B cell (primary cell): ENCODE data around the gene WNT3A. TPM values are rescaled to one million over a fixed set of nuclear protein-coding genes. Genes with fewer than 3 reads are reported as not detected.

Experiments
- ATAC-seq: fragments of 200-7000 bp; cut with Tn5 transposase; one replicate; pipeline ENCODE4 v1.10.0; 2021; ENCODE audit warnings: low read depth, mild to moderate bottlenecking, moderate number of reproducible peaks, moderate library complexity
- CTCF ChIA-PET: fragments of 350-600 bp; sonication (Branson Sonifier 250); formaldehyde crosslinking; loops from one replicate; lab custom pipeline; 2021; ENCODE audit warnings: antibody characterized with exemption, inconsistent platforms; lab: Charles Lee
- POLR2A ChIA-PET: fragments of 350-600 bp; sonication (Branson Sonifier 250); formaldehyde crosslinking; loops from one replicate; lab custom pipeline; 2021; ENCODE audit warnings: antibody characterized with exemption; lab: Charles Lee
- DNase-seq: peaks from one replicate; pipeline ENCODE4 v3.0.0; 2013
- H2AFZ ChIP-seq: 2 replicates; pipeline ENCODE4 v1.6.1; 2012; ENCODE audit warnings: mild to moderate bottlenecking, low read depth, low read length; ENCODE audit not compliant: insufficient read depth, poor library complexity, severe bottlenecking
- H3K27ac ChIP-seq, 2 donors: 1 replicate in 1 of 2; 2 replicates in 1 of 2; pipeline ENCODE4 v1.5.1; 2012 to 2013; ENCODE audit warnings: low read length in 2 of 2, mild to moderate bottlenecking in 2 of 2, moderate library complexity in 1 of 2
- H3K27me3 ChIP-seq, 4 experiments: fragments of 200-600 bp in 1 of 4; sonication (generic) in 1 of 4; replicated peaks in 1 of 4; 1 replicate in 2 of 4; 2 replicates in 2 of 4; pipeline versions ENCODE4 v1.6.1 to v1.7.0; 2013 to 2016; ENCODE audit warnings: low read length in 3 of 4, mild to moderate bottlenecking in 2 of 4, mixed read lengths in 1 of 4, moderate library complexity in 1 of 4; ENCODE audit not compliant: insufficient read depth in 4 of 4, control insufficient read depth in 3 of 4; ENCODE audit errors: control extremely low read depth in 1 of 4
- H3K36me3 ChIP-seq, 2 experiments: replicated peaks in 1 of 2; 1 replicate in 1 of 2; 2 replicates in 1 of 2; pipeline versions ENCODE4 v1.6.1 to v1.7.1; 2013; ENCODE audit warnings: low read length in 1 of 2; ENCODE audit not compliant: insufficient read depth in 2 of 2, control insufficient read depth in 1 of 2; ENCODE audit errors: control extremely low read depth in 1 of 2, extremely low read depth in 1 of 2
- H3K4me1 ChIP-seq, 2 donors: fragments of 200-600 bp in 1 of 2; sonication (generic) in 1 of 2; 1 replicate in 1 of 2; 2 replicates in 1 of 2; pipeline versions ENCODE4 v1.5.1 to v1.6.1; 2013 to 2017; ENCODE audit warnings: low read length in 2 of 2; ENCODE audit not compliant: control insufficient read depth in 2 of 2, insufficient read depth in 2 of 2
- H3K4me2 ChIP-seq: replicated peaks from 2 replicates; pipeline ENCODE3; 2012; ENCODE audit warnings: mild to moderate bottlenecking, low read depth, low read length; ENCODE audit not compliant: poor library complexity, severe bottlenecking
- H3K4me3 ChIP-seq, 5 experiments: fragments of 200-600 bp in 1 of 5; sonication (generic) in 1 of 5; 1 replicate in 3 of 5; 2 replicates in 2 of 5; pipeline versions ENCODE4 v1.5.1 to v1.7.0; 2011 to 2016; ENCODE audit warnings: low read length in 4 of 5, mild to moderate bottlenecking in 4 of 5, low read depth in 2 of 5, control low read depth in 1 of 5, moderate library complexity in 1 of 5; ENCODE audit not compliant: insufficient read depth in 1 of 5; ENCODE audit errors: control extremely low read depth in 1 of 5, extremely low read depth in 1 of 5
- H3K79me2 ChIP-seq: fragments of 200-600 bp; sonication (generic); one replicate; pipeline ENCODE4 v1.6.0; 2016; ENCODE audit warnings: low read length; ENCODE audit not compliant: control insufficient read depth, insufficient read depth
- H3K9ac ChIP-seq: fragments of 200-600 bp; sonication (generic); 2 replicates; pipeline ENCODE4 v1.6.1; 2017; ENCODE audit warnings: mild to moderate bottlenecking, low read length, moderate library complexity
- H3K9me3 ChIP-seq, 3 donors: one replicate each; pipeline versions ENCODE4 v1.6.1 to v1.7.1; 2013; ENCODE audit warnings: low read length in 2 of 3; ENCODE audit not compliant: control insufficient read depth in 2 of 3, insufficient read depth in 1 of 3; ENCODE audit errors: control extremely low read depth in 1 of 3
- H4K20me1 ChIP-seq: 2 replicates; pipeline ENCODE4 v1.6.0; 2012; ENCODE audit warnings: mild to moderate bottlenecking, low read length; ENCODE audit not compliant: insufficient read depth, control insufficient read depth, poor library complexity, severe bottlenecking
- H3K27ac Mint-ChIP-seq: one replicate; pipeline ENCODE4 v1.8.0; 2021; ENCODE audit warnings: mixed read lengths
- H3K27me3 Mint-ChIP-seq: one replicate; pipeline ENCODE4 v1.8.0; 2021; ENCODE audit warnings: mixed read lengths
- H3K4me1 Mint-ChIP-seq: one replicate; pipeline ENCODE4 v1.8.0; 2021; ENCODE audit warnings: mixed read lengths
- H3K4me3 Mint-ChIP-seq: one replicate; pipeline ENCODE4 v1.8.0; 2021; ENCODE audit warnings: mixed read lengths
- H3K9me3 Mint-ChIP-seq: one replicate; pipeline ENCODE4 v1.8.0; 2022; ENCODE audit warnings: mixed read lengths; ENCODE audit not compliant: insufficient read depth
- CTCF ChIP-seq: fragments of 200-600 bp; IDR thresholded peaks from one replicate; pipeline ENCODE4 v1.8.0; 2022; ENCODE audit warnings: antibody characterized with exemption, mild to moderate bottlenecking
- EZH2 ChIP-seq: IDR thresholded peaks from 2 replicates; pipeline ENCODE4 v1.6.1; 2012; ENCODE audit warnings: borderline replicate concordance, low read depth, mild to moderate bottlenecking, moderate library complexity, low read length; ENCODE audit not compliant: insufficient read depth, poor library complexity, severe bottlenecking
- WGBS: methylation state at CpG from one replicate; pipeline ENCODE4 v1.1.5; 2013; ENCODE audit warnings: missing lambda C conversion rate; ENCODE audit not compliant: insufficient coverage; 5-methylcytosine and 5-hydroxymethylcytosine counted together
- intact Hi-C: fragments of 100-400 bp; cut with micrococcal nuclease; formaldehyde crosslinking; loops from one replicate; pipeline ENCODE4 v1.10.0; 2022
- polyA plus RNA-seq: library from polyadenylated mRNA; depleted of rRNA; stranded (reverse); fragments of >200 nt; gene quantifications from 2 replicates; pipeline ENCODE4 v1.2.3, GENCODE V29; 2012
- total RNA-seq, 2 donors: library from RNA; stranded (reverse); fragments of 120-200 nt in 1 of 2; gene quantifications; 1 replicate in 1 of 2; 2 replicates in 1 of 2; pipeline versions ENCODE4 v1.2.3 to v1.2.4, GENCODE V29; 2013 to 2022

WNT3A gene
- total and polyA plus RNA-seq, 2 donors (not counting 1 experiment from before 2014, with no cell fraction given) = 0.03 TPM; not detected in 1

GRCh38 chr1:228097333-228098081 is 90.7 kb downstream of the WNT3A start:
- Histone ChIP-seq H3K27me3 (no peaks in the 10 kb centered on the region), H2AFZ (no peak overlapping the region), H3K4me1 (peaks cover 9 to 11% of the 10 kb centered on the region in 2 donors), H3K9me3 (peaks cover 0 to 30% (median 8%) of the 10 kb centered on the region in 3 donors), H3K36me3 (peaks cover 4 to 60% of the 10 kb centered on the region in 2 experiments), H3K9ac (no peak overlapping the region), H4K20me1 (peaks cover 96% of the 10 kb centered on the region), H3K4me2 (no peak overlapping the region), H3K4me3 (no peak overlapping the region), H3K79me2 (peaks cover 48% of the 10 kb centered on the region), H3K27ac (no peak overlapping the region)
- Mint-ChIP-seq H3K9me3 (peaks cover 4% of the 10 kb centered on the region), H3K4me3 (no peak overlapping the region), H3K27me3 (no peaks in the 10 kb centered on the region), H3K4me1 (peaks cover 20% of the 10 kb centered on the region), H3K27ac (peak overlapping the region; percentile 46)
- no peak for DNase-seq
- 98% methylated on average over 27 of the region's 34 CpGs for WGBS
- CTCF ChIA-PET = no interaction called here
- POLR2A ChIA-PET = interaction anchor here (0.7 kb wide), 1 partner anchor 42 kb away, joined by 3 read pairs; no protein-coding TSS in a partner anchor
- TF ChIP-seq EZH2 = no peak
- TF ChIP-seq CTCF = no peak
- ATAC-seq = no peak
- intact Hi-C loops = no loop called here

DNA sequence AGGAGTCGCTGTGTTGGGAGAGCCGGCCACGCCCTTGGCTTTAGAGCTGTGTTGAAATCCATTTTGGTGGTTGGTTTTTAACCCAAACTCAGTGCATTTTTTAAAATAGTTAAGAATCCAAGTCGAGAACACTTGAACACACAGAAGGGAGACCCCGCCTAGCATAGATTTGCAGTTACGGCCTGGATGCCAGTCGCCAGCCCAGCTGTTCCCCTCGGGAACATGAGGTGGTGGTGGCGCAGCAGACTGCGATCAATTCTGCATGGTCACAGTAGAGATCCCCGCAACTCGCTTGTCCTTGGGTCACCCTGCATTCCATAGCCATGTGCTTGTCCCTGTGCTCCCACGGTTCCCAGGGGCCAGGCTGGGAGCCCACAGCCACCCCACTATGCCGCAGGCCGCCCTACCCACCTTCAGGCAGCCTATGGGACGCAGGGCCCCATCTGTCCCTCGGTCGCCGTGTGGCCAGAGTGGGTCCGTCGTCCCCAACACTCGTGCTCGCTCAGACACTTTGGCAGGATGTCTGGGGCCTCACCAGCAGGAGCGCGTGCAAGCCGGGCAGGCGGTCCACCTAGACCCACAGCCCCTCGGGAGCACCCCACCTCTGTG is 91.6 kb downstream of the WNT3A start:
- Histone ChIP-seq H3K4me3 (no peak overlapping the region), H3K27ac (no peak overlapping the region), H3K9ac (no peak overlapping the region), H3K4me1 (peaks cover 9 to 13% of the 10 kb centered on the region in 2 donors), H3K79me2 (peaks cover 41% of the 10 kb centered on the region), H3K9me3 (peaks cover 0 to 29% (median 8%) of the 10 kb centered on the region in 3 donors), H3K4me2 (no peak overlapping the region), H2AFZ (no peak overlapping the region), H3K27me3 (no peaks in the 10 kb centered on the region), H4K20me1 (peaks cover 86% of the 10 kb centered on the region), H3K36me3 (peaks cover 4 to 54% of the 10 kb centered on the region in 2 experiments)
- peaks cover 4% of the 10 kb centered on the region for H3K9me3 Mint-ChIP-seq
- intact Hi-C loops = no loop called here
- no peaks in the 10 kb centered on the region for H3K27me3 Mint-ChIP-seq
- DNase-seq (peak; percentile 6), ATAC-seq (no peak)
- H3K4me1 Mint-ChIP-seq = peaks cover 23% of the 10 kb centered on the region
- no peak for TF ChIP-seq EZH2
- no peak for TF ChIP-seq CTCF
- POLR2A ChIA-PET = interaction anchor here (0.7 kb wide), 1 partner anchor 41 kb away, joined by 3 read pairs; no protein-coding TSS in a partner anchor
- no peak overlapping the region for H3K4me3 Mint-ChIP-seq
- no peak overlapping the region for H3K27ac Mint-ChIP-seq
- WGBS = 94% methylated on average over 28 of the region's 28 CpGs
- CTCF ChIA-PET = interaction anchor here (0.9 kb wide), 1 partner anchor 32 kb away, joined by 3 read pairs; no protein-coding TSS in a partner anchor
